ENCODE data around the gene RHBDL2. TPM values are rescaled to one million over a fixed set of nuclear protein-coding genes. Genes with fewer than 3 reads are reported as not detected.

RHBDL2 gene
- total RNA-seq, 1 experiment from 2014 or later, result not detected

DNA sequence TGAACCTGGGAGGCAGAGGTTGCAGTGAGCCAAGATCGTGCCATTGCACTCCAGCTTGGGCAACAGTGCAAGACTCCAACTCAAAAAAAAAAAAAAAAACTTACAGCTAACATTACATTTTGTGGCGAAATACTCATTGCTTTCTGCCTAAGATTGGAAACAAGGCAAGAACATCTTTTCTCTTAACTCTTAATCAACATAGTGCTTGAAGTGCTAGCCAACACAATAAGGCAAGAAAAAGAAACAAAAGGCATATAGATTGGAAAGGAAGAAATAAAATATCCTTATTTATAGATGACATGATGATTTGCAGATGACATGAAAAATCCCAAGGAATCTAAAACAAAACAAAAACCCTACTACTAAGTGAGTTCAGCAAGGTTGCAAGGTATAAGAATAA, 35.6 kb downstream of the RHBDL2 start:
- BruUV-seq (replicated peaks), result no TSS peak
- H4K20me1 ChIP-seq (ENCODE audit: insufficient read depth), result no peaks in the 10 kb centered on the region
- H3K27ac ChIP-seq (ENCODE audit: low read depth, low read length), result no peak overlapping the region
- no peaks in the 10 kb centered on the region for H3K36me3 ChIP-seq (ENCODE audit: control insufficient read depth in 1 of 2, insufficient read depth in 2 of 2, low read length in 2 of 2)
- no peak overlapping the region for H2AFZ ChIP-seq (ENCODE audit: low read depth, low read length, poor library complexity, severe bottlenecking)
- intact Hi-C loops (cut with micrococcal nuclease), result no loop called here
- no peak overlapping the region for H3K9ac ChIP-seq (ENCODE audit: low read length)
- ATAC-seq (no peak), DNase-seq (ENCODE audit: low read depth, low spot score) (no peak)
- ChIA-PET RAD21 (ENCODE audit: low non-redundant PET in 1 of 2, low total read pairs in 2 of 2, uncharacterized antibody in 2 of 2, unreplicated experiment in 2 of 2) (no interaction called here), CTCF (no interaction called here), POLR2A (no interaction called here)
- H3K4me2 ChIP-seq (ENCODE audit: low read length), result no peak overlapping the region
- H3K9me3 ChIP-seq (ENCODE audit: control insufficient read depth in 1 of 2, insufficient read depth in 1 of 2, low read depth in 1 of 2, low read length in 2 of 2), result no peaks in the 10 kb centered on the region
- H3K9me2 ChIP-seq (ENCODE audit: insufficient read depth), result no peaks in the 10 kb centered on the region
- H3K4me3 ChIP-seq (replicated peaks in 1 of 2; ENCODE audit: low read depth in 1 of 2, low read length in 2 of 2), result no peak overlapping the region
- no peaks in the 10 kb centered on the region for H3K4me1 ChIP-seq (ENCODE audit: control insufficient read depth in 1 of 2, insufficient read depth in 2 of 2, low read length in 2 of 2)
- no peaks in the 10 kb centered on the region for H3K27me3 ChIP-seq (ENCODE audit: insufficient read depth, low read length)
- H3K79me2 ChIP-seq (ENCODE audit: insufficient read depth, low read length), result no peaks in the 10 kb centered on the region
- no peak for TF ChIP-seq YY1 (IDR thresholded peaks at IDR 0.05; ENCODE audit: extremely low read depth, insufficient replicate concordance, low read depth, low read length)
- no peak for TF ChIP-seq POLR2AphosphoS5 (IDR thresholded peaks at IDR 0.05; ENCODE audit: low read depth, low read length)
- no peak for TF ChIP-seq ZNF274 (IDR thresholded peaks at IDR 0.05; ENCODE audit: low read depth, low read length)
- TF ChIP-seq, protein P1, sequence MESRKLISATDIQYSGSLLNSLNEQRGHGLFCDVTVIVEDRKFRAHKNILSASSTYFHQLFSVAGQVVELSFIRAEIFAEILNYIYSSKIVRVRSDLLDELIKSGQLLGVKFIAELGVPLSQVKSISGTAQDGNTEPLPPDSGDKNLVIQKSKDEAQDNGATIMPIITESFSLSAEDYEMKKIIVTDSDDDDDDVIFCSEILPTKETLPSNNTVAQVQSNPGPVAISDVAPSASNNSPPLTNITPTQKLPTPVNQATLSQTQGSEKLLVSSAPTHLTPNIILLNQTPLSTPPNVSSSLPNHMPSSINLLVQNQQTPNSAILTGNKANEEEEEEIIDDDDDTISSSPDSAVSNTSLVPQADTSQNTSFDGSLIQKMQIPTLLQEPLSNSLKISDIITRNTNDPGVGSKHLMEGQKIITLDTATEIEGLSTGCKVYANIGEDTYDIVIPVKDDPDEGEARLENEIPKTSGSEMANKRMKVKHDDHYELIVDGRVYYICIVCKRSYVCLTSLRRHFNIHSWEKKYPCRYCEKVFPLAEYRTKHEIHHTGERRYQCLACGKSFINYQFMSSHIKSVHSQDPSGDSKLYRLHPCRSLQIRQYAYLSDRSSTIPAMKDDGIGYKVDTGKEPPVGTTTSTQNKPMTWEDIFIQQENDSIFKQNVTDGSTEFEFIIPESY (IDR thresholded peaks at IDR 0.05; ENCODE audit: extremely low read depth, insufficient replicate concordance, low read length), result no peak
- no peak for TF ChIP-seq POLR2A (IDR thresholded peaks at IDR 0.05; ENCODE audit: borderline replicate concordance, extremely low read depth, insufficient read depth, insufficient read length)
- TF ChIP-seq FOSL1 (IDR thresholded peaks at IDR 0.05; ENCODE audit: low read depth), result no peak
- no peak for TF ChIP-seq RAD21 (IDR thresholded peaks at IDR 0.05; ENCODE audit: low read depth)
- TF ChIP-seq SIN3A (IDR thresholded peaks at IDR 0.05; ENCODE audit: low read depth), result no peak
- no peak for TF ChIP-seq EGR1 (IDR thresholded peaks at IDR 0.05; ENCODE audit: low read depth)
- TF ChIP-seq ZFX (IDR thresholded peaks at IDR 0.05), result no peak

GRCh38 chr1:38899560-38899959, 42.1 kb downstream of the RHBDL2 start:
- Histone ChIP-seq H3K4me1 (ENCODE audit: control insufficient read depth in 1 of 2, insufficient read depth in 2 of 2, low read length in 2 of 2) (no peaks in the 10 kb centered on the region), H3K79me2 (ENCODE audit: insufficient read depth, low read length) (no peaks in the 10 kb centered on the region), H2AFZ (ENCODE audit: low read depth, low read length, poor library complexity, severe bottlenecking) (no peak overlapping the region), H3K36me3 (ENCODE audit: control insufficient read depth in 1 of 2, insufficient read depth in 2 of 2, low read length in 2 of 2) (no peaks in the 10 kb centered on the region), H3K9ac (ENCODE audit: low read length) (no peak overlapping the region), H3K4me3 (replicated peaks in 1 of 2; ENCODE audit: low read depth in 1 of 2, low read length in 2 of 2) (no peak overlapping the region), H3K9me3 (ENCODE audit: control insufficient read depth in 1 of 2, insufficient read depth in 1 of 2, low read depth in 1 of 2, low read length in 2 of 2) (no peaks in the 10 kb centered on the region), H3K9me2 (ENCODE audit: insufficient read depth) (no peaks in the 10 kb centered on the region), H3K27ac (ENCODE audit: low read depth, low read length) (no peak overlapping the region), H4K20me1 (ENCODE audit: insufficient read depth) (no peaks in the 10 kb centered on the region), H3K4me2 (ENCODE audit: low read length) (no peak overlapping the region), H3K27me3 (ENCODE audit: insufficient read depth, low read length) (no peaks in the 10 kb centered on the region)
- ChIA-PET POLR2A (no interaction called here), RAD21 (ENCODE audit: low non-redundant PET in 1 of 2, low total read pairs in 2 of 2, uncharacterized antibody in 2 of 2, unreplicated experiment in 2 of 2) (no interaction called here), CTCF (no interaction called here)
- intact Hi-C loops (cut with micrococcal nuclease), result no loop called here
- BruUV-seq (replicated peaks), result no TSS peak
- ATAC-seq (no peak), DNase-seq (ENCODE audit: low read depth, low spot score) (no peak)
- TF ChIP-seq CBX3 (IDR thresholded peaks at IDR 0.05; ENCODE audit: low read depth) (no peak), ZNF274 (IDR thresholded peaks at IDR 0.05; ENCODE audit: low read depth, low read length) (no peak), JUND (IDR thresholded peaks at IDR 0.05) (no peak), CTCF (IDR thresholded peaks at IDR 0.05 in 2 of 3, conservative IDR thresholded peaks at IDR 0.05 in 1 of 3; ENCODE audit: borderline replicate concordance in 1 of 3, insufficient read depth in 1 of 3, low read depth in 2 of 3, low read length in 2 of 3) (no peak), CEBPB (IDR thresholded peaks at IDR 0.05; ENCODE audit: low read depth) (no peak), EZH2phosphoT487 (IDR thresholded peaks at IDR 0.05; ENCODE audit: borderline replicate concordance) (no peak), RAD21 (IDR thresholded peaks at IDR 0.05; ENCODE audit: low read depth) (no peak), EGR1 (IDR thresholded peaks at IDR 0.05; ENCODE audit: low read depth) (no peak), YY1 (IDR thresholded peaks at IDR 0.05; ENCODE audit: extremely low read depth, insufficient replicate concordance, low read depth, low read length) (no peak)
- TF ChIP-seq, protein P2, sequence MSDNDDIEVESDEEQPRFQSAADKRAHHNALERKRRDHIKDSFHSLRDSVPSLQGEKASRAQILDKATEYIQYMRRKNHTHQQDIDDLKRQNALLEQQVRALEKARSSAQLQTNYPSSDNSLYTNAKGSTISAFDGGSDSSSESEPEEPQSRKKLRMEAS (IDR thresholded peaks at IDR 0.05), result no peak
